ENCODE results near the gene NRIP1.

NRIP1 gene

GRCh38 chr21:15005391-15005790 is 59.4 kb downstream of the NRIP1 start:
- peak; percentile 2 for DNase-seq

GRCh38 chr21:15004721-15005370 is 60.0 kb downstream of the NRIP1 start:
- DNase-seq: no peak

GRCh38 chr21:15003463-15004135 is 61.2 kb downstream of the NRIP1 start:
- DNase-seq: no peak

- DNase-seq: no peak
Measured at GRCh38 chr21:15001857-15002606, 62.8 kb downstream of the NRIP1 start.

- DNase-seq: no peak
Measured at GRCh38 chr21:15001113-15001512, 63.7 kb downstream of the NRIP1 start.

GRCh38 chr21:15000081-15000480 is 64.7 kb downstream of the NRIP1 start:
- DNase-seq: no peak

GRCh38 chr21:14998784-14999183 is 66.0 kb downstream of the NRIP1 start:
- no peak for DNase-seq

GRCh38 chr21:14998336-14998735 is 66.5 kb downstream of the NRIP1 start:
- no peak for DNase-seq

GRCh38 chr21:14995695-14996490 is 68.9 kb downstream of the NRIP1 start:
- no peak for DNase-seq

- DNase-seq: no peak
Measured at GRCh38 chr21:14995226-14995625, 69.6 kb downstream of the NRIP1 start.

GRCh38 chr21:14993115-14993514 is 71.7 kb downstream of the NRIP1 start:
- no peak for DNase-seq

GRCh38 chr21:14991957-14992356 is 72.8 kb downstream of the NRIP1 start:
- DNase-seq: no peak

- no peak for DNase-seq
Measured at GRCh38 chr21:14989359-14989758, 75.4 kb downstream of the NRIP1 start.

GRCh38 chr21:14988760-14989159 is 76.0 kb downstream of the NRIP1 start:
- DNase-seq: no peak

GRCh38 chr21:14987370-14988170 is 77.2 kb downstream of the NRIP1 start:
- DNase-seq: no peak

GRCh38 chr21:14985306-14985705 is 79.5 kb downstream of the NRIP1 start:
- no peak for DNase-seq

GRCh38 chr21:14982336-14982735 is 82.5 kb downstream of the NRIP1 start:
- DNase-seq: no peak

GRCh38 chr21:14981246-14981645 is 83.6 kb downstream of the NRIP1 start:
- DNase-seq: no peak

GRCh38 chr21:14979264-14979663 is 85.5 kb downstream of the NRIP1 start:
- no peak for DNase-seq

GRCh38 chr21:14977814-14978213 is 87.0 kb downstream of the NRIP1 start:
- DNase-seq: no peak

- no peak for DNase-seq
Measured at GRCh38 chr21:14975136-14975919, 89.5 kb downstream of the NRIP1 start.

All from central memory CD4-positive, alpha-beta T cell (primary cell).